ENCODE data around the gene ANO3. TPM values are rescaled to one million over a fixed set of nuclear protein-coding genes. Genes with fewer than 3 reads are reported as not detected.

The ANO3 gene
- total RNA-seq, 1 donor from 2014 or later: not detected

GRCh38 chr11:26677566-26677965, 345.6 kb downstream of the ANO3 start:
- no peak for DNase-seq (ENCODE audit: low spot score)
- intact Hi-C loops (cut with DNase I): no loop called here

- DNase-seq (ENCODE audit: low spot score): no peak
- intact Hi-C loops (cut with DNase I): no loop called here
These were observed 355.4 kb downstream of the ANO3 start for GRCh38 chr11:26687351-26687750.

GRCh38 chr11:26688701-26689100, 356.8 kb downstream of the ANO3 start:
- intact Hi-C loops (cut with DNase I): no loop called here
- DNase-seq (ENCODE audit: low spot score): no peak

DNA sequence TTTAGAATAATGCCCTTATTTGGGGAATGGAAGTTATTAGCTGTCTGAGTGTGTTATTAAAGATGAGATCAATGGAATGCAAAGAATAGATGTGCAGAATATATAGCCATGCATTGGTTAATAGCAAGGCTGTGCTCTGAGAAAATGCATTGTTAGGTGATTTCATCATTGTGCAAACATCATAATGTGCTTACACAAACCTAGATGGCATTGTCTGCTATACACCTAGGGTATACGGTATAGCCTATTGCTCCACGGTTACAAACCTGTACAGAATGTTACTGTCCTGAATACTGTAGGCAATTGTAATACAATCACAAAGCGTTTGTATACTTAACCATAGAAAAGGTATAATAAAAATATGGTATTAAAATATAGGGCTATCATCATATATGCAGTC, 364.4 kb downstream of the ANO3 start:
- DNase-seq (ENCODE audit: low spot score): no peak
- intact Hi-C loops (cut with DNase I): no loop called here

DNA sequence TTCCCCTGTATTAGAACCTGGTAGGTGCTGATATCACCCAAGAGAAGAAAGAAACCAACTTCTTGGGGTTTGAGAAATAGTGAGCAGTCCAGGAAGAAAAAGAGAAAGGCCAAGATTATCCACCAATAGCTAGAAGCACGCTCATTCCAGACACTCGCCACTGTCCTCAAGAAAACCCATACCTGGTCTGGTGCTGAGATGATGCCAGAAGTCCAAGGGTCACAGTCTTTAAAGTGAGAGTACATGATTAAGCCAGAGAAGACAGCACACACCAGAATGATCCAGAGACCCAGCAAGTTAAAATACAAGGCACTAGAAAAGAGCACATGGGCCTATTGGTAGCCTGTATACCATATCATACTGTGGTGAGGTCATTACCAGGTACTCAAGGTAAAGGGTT, 366.3 kb downstream of the ANO3 start:
- no peak for DNase-seq (ENCODE audit: low spot score)

DNA sequence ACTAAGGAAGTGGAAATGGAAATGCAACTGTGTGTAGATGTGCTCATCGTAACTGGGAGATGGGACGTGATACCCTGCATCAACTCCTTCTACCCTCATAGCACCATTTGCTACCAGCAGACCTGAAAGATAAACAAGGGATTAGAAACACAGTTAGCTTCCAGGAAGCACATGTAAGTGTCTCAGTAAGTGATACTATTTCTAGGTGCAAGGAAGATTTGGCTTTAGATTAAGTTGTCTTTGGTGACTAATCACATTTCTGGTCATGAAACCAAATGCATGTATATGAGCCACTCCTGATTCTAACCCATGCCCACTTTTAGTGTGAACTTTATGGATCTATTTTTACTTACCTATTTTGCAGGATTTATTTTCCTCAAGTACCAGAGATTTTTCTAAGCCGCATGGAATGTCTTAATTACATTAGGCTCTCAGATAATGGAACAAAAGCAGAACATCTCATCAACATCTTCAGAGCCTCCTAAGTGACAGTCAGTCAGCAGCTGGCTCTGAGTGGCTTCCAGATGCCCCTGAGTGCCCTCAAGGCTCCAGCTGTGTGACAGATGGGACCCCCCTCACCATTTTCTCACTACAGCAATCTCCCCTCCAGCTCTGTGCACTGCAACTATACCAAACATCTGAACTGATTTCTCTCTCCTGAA, 368.8 kb downstream of the ANO3 start:
- intact Hi-C loops (cut with DNase I): no loop called here
- no peak for DNase-seq (ENCODE audit: low spot score)

More for the DNA sequence above, 366.3 kb downstream of the ANO3 start:
- intact Hi-C loops (cut with DNase I): no loop called here

DNA sequence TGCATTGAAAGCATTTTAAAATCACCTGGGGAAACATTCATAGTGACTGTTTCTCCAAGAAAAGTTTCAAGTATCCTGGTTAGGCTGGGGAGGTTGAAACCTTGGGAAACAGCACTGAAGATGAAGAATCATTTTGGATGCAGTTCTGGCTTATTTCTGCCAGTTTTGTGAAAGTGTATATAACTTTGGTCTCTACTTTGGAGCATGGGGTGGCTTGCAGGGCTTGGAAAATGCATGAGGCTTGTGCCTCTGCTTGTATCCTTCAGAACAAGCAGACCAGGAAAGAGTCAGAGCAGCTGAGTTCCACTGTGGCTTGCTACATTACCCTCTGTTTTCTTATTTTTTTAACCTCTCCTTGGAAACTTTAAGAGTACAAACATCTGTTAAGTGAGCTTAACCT, 370.5 kb downstream of the ANO3 start:
- DNase-seq (ENCODE audit: low spot score): no peak
- intact Hi-C loops (cut with DNase I): no loop called here

- intact Hi-C loops (cut with DNase I): no loop called here
- DNase-seq (ENCODE audit: low spot score): no peak
These were observed 371.7 kb downstream of the ANO3 start for GRCh38 chr11:26703411-26704191.

GRCh38 chr11:26704249-26704648, 372.3 kb downstream of the ANO3 start:
- intact Hi-C loops (cut with DNase I): no loop called here
- no peak for DNase-seq (ENCODE audit: low spot score)

DNA sequence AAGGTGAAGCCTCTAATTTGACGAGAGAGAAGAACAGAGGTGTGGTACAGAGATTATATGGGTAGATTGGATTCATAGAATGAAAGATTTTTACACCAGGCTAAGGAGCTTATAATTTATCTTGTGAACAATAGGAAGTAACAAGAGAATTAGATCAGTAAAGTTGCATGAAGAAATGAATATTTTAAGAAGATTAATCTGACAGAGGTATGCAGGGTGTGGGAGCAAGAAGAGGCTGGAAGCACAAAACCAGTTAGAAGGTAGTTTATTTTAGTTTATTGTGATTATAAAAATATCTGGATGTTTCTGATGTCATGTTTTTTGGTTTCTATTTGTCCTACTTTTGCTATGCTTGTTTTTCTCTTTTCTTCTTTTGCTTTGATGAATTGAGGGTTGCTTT, 374.3 kb downstream of the ANO3 start:
- intact Hi-C loops (cut with DNase I): no loop called here
- no peak for DNase-seq (ENCODE audit: low spot score)

GRCh38 chr11:26708736-26709456, 377.0 kb downstream of the ANO3 start:
- DNase-seq (ENCODE audit: low spot score): no peak
- intact Hi-C loops (cut with DNase I): no loop called here

GRCh38 chr11:26710489-26710888, 378.6 kb downstream of the ANO3 start:
- intact Hi-C loops (cut with DNase I): no loop called here
- DNase-seq (ENCODE audit: low spot score): no peak

- no peak for DNase-seq (ENCODE audit: low spot score)
- intact Hi-C loops (cut with DNase I): no loop called here
These were observed 380.6 kb downstream of the ANO3 start for GRCh38 chr11:26712497-26712896.

Other genes starting within 250 kb of the ANO3 start
- gene MUC15, start 240.1 kb downstream of the ANO3 start, total RNA-seq: not detected

Measured in cardiac septum (tissue), 1 donor.